OCI-LY1 (cell line): ENCODE results near the gene TMCC1.
"Not testable (repeated sequence)": the region's sequence is repeated elsewhere in the genome, so short reads cannot be mapped to it uniquely, and the experiment has no call there.

Source experiments
- CTCF ChIP-seq: fragments of 200-600 bp; sonication (generic), shearing (Covaris generic); IDR thresholded peaks from 2 replicates; pipeline ENCODE4 v1.5.1; 2017; ENCODE audit warnings: mild to moderate bottlenecking, antibody characterized with exemption, low read length, moderate library complexity, mixed read lengths
- EZH2 ChIP-seq: fragments of 200-600 bp; sonication (generic), shearing (Covaris generic); IDR thresholded peaks from 2 replicates; pipeline ENCODE4 v1.8.0; 2017; ENCODE audit warnings: borderline replicate concordance, mixed run types, mild to moderate bottlenecking, antibody characterized with exemption, low read length, moderate library complexity, mixed read lengths

DNA sequence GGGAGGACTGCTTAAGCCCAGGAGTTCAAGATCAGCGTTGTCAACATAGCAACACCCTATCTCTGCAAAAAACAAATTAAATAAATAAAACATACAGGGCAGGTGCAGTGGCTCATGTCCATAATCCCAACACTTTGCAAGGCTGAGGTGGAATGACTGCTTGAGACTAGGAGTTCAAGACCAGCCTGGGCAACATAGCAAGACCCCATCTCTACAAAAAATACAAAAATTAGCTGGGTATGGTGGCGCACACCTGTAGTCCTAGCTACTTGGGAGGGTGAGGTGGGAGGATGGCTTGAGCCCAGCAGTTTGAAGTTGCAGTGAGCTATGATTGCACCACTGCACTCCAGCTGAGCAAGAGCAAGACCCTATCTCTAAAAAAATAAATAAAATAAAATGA lies 19.0 kb downstream of the TMCC1 start:
- not testable (repeated sequence) for TF ChIP-seq CTCF, EZH2
